Activated CD8-positive, alpha-beta T cell treated with anti-CD3 and anti-CD28 coated beads, Interleukin-2, amount 10 ng/mL, durations not matched to agents 7 days and 5 days (primary cell): ENCODE results near the gene OR2AE1. TPM values are rescaled to one million over a fixed set of nuclear protein-coding genes. Genes with fewer than 3 reads are reported as not detected.

Experiments used
- ATAC-seq: fragments of 150-1000 bp; cut with Tn5 transposase; one replicate; pipeline ENCODE4 v1.10.0; 2021; ENCODE audit warnings: moderate library complexity
- CTCF ChIA-PET: fragments of 350-600 bp; sonication (Branson Sonifier 250); formaldehyde crosslinking; loops from one replicate; lab custom pipeline; 2021; ENCODE audit warnings: antibody characterized with exemption; lab: Charles Lee
- POLR2A ChIA-PET: fragments of 350-600 bp; sonication (Branson Sonifier 250); formaldehyde crosslinking; loops from one replicate; lab custom pipeline; 2021; ENCODE audit warnings: antibody characterized with exemption; lab: Charles Lee
- DNase-seq: peaks from one replicate; pipeline ENCODE4 v3.0.0-alpha.2; 2020
- H3K27ac Mint-ChIP-seq: one replicate; pipeline ENCODE4 v1.8.0; 2021; ENCODE audit warnings: mild to moderate bottlenecking, mixed read lengths
- H3K27me3 Mint-ChIP-seq: one replicate; pipeline ENCODE4 v1.8.0; 2021; ENCODE audit warnings: low read depth, mixed read lengths
- H3K36me3 Mint-ChIP-seq: one replicate; pipeline ENCODE4 v1.8.0; 2021; ENCODE audit warnings: low read depth, mixed read lengths
- H3K4me1 Mint-ChIP-seq: one replicate; pipeline ENCODE4 v1.8.0; 2021; ENCODE audit warnings: low read depth, mixed read lengths
- H3K4me3 Mint-ChIP-seq: one replicate; pipeline ENCODE4 v1.8.0; 2021; ENCODE audit warnings: mild to moderate bottlenecking, mixed read lengths
- H3K9me3 Mint-ChIP-seq: one replicate; pipeline ENCODE4 v1.8.0; 2022; ENCODE audit warnings: mixed read lengths; ENCODE audit not compliant: insufficient read depth
- total RNA-seq, 2 experiments: library from RNA; stranded (reverse); gene quantifications; one replicate each; pipeline ENCODE4 v1.2.3, GENCODE V29; 2021

OR2AE1 gene, protein sequence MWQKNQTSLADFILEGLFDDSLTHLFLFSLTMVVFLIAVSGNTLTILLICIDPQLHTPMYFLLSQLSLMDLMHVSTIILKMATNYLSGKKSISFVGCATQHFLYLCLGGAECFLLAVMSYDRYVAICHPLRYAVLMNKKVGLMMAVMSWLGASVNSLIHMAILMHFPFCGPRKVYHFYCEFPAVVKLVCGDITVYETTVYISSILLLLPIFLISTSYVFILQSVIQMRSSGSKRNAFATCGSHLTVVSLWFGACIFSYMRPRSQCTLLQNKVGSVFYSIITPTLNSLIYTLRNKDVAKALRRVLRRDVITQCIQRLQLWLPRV
- total RNA-seq, result under 1 TPM; 0.42 to 0.60 TPM

GRCh38 chr7:99876933-99877332, at the start of gene OR2AE1:
OR2AE1 (minus strand) TSS chr7:99877033; CDS start chr7:99877033, 0 bp downstream.
- Mint-ChIP-seq H3K4me1 (no peaks in the 10 kb centered on the region), H3K4me3 (no peak within 1 kb of the TSS), H3K36me3 (peaks cover 8% of the 10 kb centered on the region), H3K27ac (no peak within 1 kb of the TSS), H3K9me3 (no peaks in the 10 kb centered on the region), H3K27me3 (no peaks in the 10 kb centered on the region)
- ChIA-PET CTCF (interaction anchor here (1.0 kb wide), 2 partner anchors 37 to 113 kb away, joined by 3 to 4 read pairs; no protein-coding TSS in a partner anchor), POLR2A (no interaction called here)
- DNase-seq (no peak), ATAC-seq (no peak)

- ATAC-seq (no peak), DNase-seq (no peak)
- Mint-ChIP-seq H3K4me1 (peaks cover 22% of the 10 kb centered on the region), H3K27ac (no peak overlapping the region), H3K36me3 (peaks cover 9% of the 10 kb centered on the region), H3K27me3 (peaks cover 26% of the 10 kb centered on the region), H3K4me3 (no peak overlapping the region), H3K9me3 (no peaks in the 10 kb centered on the region)
- POLR2A ChIA-PET, result no interaction called here
- CTCF ChIA-PET, result no interaction called here
Observed at GRCh38 chr7:99926321-99926720, 49.5 kb upstream of the OR2AE1 start.

DNA sequence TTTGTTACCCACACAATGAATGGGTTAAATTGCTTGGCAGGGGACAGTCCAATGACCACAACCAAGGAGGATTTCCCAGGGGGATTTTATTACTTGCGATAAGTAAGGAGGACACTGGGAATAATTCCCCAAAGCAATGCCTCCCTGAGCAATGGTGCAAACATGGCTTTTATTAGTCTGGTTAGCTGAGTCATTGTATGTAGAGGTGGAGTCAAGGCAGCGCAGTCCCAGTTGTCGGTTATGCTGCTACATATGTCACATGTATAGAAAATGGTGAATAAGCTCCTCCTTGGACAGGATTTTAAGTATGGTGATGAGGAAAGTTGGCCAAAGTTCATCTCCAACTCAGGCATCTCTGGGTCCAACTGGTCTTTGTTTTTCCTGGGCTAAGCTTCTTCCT, 46.4 kb upstream of the OR2AE1 start:
- H3K27ac Mint-ChIP-seq, result no peak overlapping the region
- ChIA-PET CTCF (interaction anchor here (0.7 kb wide), 2 partner anchors 71 to 245 kb away, joined by 3 read pairs; partner anchors contain the start of gene GAL3ST4), POLR2A (no interaction called here)
- H3K36me3 Mint-ChIP-seq, result peaks cover 23% of the 10 kb centered on the region
- peaks cover 12% of the 10 kb centered on the region for H3K4me1 Mint-ChIP-seq
- ATAC-seq (no peak), DNase-seq (no peak)
- H3K27me3 Mint-ChIP-seq, result peaks cover 20% of the 10 kb centered on the region
- H3K4me3 Mint-ChIP-seq, result no peak overlapping the region
- H3K9me3 Mint-ChIP-seq, result no peaks in the 10 kb centered on the region

- Mint-ChIP-seq H3K27ac (peak overlapping the region; percentile 98), H3K36me3 (peaks cover 37% of the 10 kb centered on the region), H3K4me3 (peak overlapping the region; percentile 97), H3K4me1 (peaks cover 34% of the 10 kb centered on the region), H3K27me3 (peaks cover 4% of the 10 kb centered on the region), H3K9me3 (no peaks in the 10 kb centered on the region)
- CTCF ChIA-PET, result interaction anchor here (1.1 to 10.4 kb wide), 9 partner anchors 9 to 361 kb away, joined by 3 to 168 read pairs (median 18); partner anchors contain the start of genes AZGP1, GJC3 and ZKSCAN1
- ATAC-seq (no peak), DNase-seq (no peak)
- POLR2A ChIA-PET, result interaction anchor here (0.6 to 2.4 kb wide), 16 partner anchors 9 to 568 kb away, joined by 3 to 13 read pairs (median 4); partner anchors contain the start of genes GJC3, MCM7, ZKSCAN1 and ZNF394
Observed at GRCh38 chr7:99920149-99920548, 43.3 kb upstream of the OR2AE1 start.

- no peak for ATAC-seq
- CTCF ChIA-PET, result interaction anchor here (1.1 to 10.4 kb wide), 13 partner anchors 10 to 360 kb away, joined by 3 to 168 read pairs (median 9); partner anchors contain the start of genes AZGP1, GJC3 and ZKSCAN1
- peak overlapping the region; percentile 98 for H3K27ac Mint-ChIP-seq
- peaks cover 39% of the 10 kb centered on the region for H3K36me3 Mint-ChIP-seq
- H3K9me3 Mint-ChIP-seq, result no peaks in the 10 kb centered on the region
- peaks cover 2% of the 10 kb centered on the region for H3K27me3 Mint-ChIP-seq
- peaks cover 36% of the 10 kb centered on the region for H3K4me1 Mint-ChIP-seq
- no peak for DNase-seq
- POLR2A ChIA-PET, result interaction anchor here (0.6 to 2.4 kb wide), 24 partner anchors 9 to 569 kb away, joined by 3 to 13 read pairs (median 4); partner anchors contain the start of genes GJC3, MBLAC1, MCM7 and ZKSCAN1
- peak overlapping the region; percentile 97 for H3K4me3 Mint-ChIP-seq
Observed at GRCh38 chr7:99919814-99920112, 42.9 kb upstream of the OR2AE1 start.

GRCh38 chr7:99918959-99919813, 42.4 kb upstream of the OR2AE1 start, which contains the start of gene TRIM4:
TRIM4 (minus strand) TSS chr7:99919530; CDS start chr7:99919401, 129 bp downstream.
- ATAC-seq (peak; percentile 98), DNase-seq (peak; percentile 93)
- Mint-ChIP-seq H3K9me3 (no peaks in the 10 kb centered on the region), H3K27ac (peak within 1 kb of the TSS; percentile 98), H3K27me3 (no peaks in the 10 kb centered on the region), H3K36me3 (peaks cover 41% of the 10 kb centered on the region), H3K4me1 (peaks cover 40% of the 10 kb centered on the region), H3K4me3 (peak within 1 kb of the TSS; percentile 97)
- POLR2A ChIA-PET, result interaction anchor here (0.6 to 2.4 kb wide), 25 partner anchors 10 to 430 kb away, joined by 3 to 13 read pairs (median 4); partner anchors contain the start of genes AP4M1, GJC3, MBLAC1 and MCM7
- CTCF ChIA-PET, result interaction anchor here (0.8 to 10.4 kb wide), 19 partner anchors 10 to 1041 kb away, joined by 3 to 168 read pairs (median 5); partner anchors contain the start of genes AZGP1, GJC3, TRRAP and ZKSCAN1

GRCh38 chr7:99910976-99911375, 34.1 kb upstream of the OR2AE1 start:
- DNase-seq (no peak), ATAC-seq (no peak)
- POLR2A ChIA-PET, result no interaction called here
- H3K36me3 Mint-ChIP-seq, result peaks cover 36% of the 10 kb centered on the region
- no peak overlapping the region for H3K4me3 Mint-ChIP-seq
- peaks cover 20% of the 10 kb centered on the region for H3K4me1 Mint-ChIP-seq
- H3K9me3 Mint-ChIP-seq, result no peaks in the 10 kb centered on the region
- no peak overlapping the region for H3K27ac Mint-ChIP-seq
- CTCF ChIA-PET, result interaction anchor here (0.6 to 10.4 kb wide), 3 partner anchors 59 to 79 kb away, joined by 3 to 168 read pairs (median 4); no protein-coding TSS in a partner anchor
- no peaks in the 10 kb centered on the region for H3K27me3 Mint-ChIP-seq

DNA sequence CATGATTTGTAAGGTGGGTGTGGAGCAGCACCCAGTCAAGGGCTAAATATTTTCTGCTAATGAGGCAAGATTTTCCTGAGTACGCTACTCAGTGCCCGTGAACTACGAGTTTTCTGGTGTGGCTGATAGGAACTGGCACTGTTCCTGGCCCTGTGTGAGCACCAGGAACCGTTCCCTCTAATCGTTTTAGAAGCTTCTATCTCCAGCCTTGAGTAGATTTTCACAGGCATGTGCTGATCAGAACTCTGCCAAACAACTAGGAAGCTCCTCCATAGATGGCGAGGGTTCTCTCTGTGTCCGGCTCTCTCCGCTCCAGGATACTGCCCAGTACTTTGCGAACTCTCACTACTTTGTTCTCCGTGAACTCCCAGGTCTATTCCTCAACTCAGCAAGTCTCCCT, 24.7 kb upstream of the OR2AE1 start:
- ChIA-PET CTCF (no interaction called here), POLR2A (no interaction called here)
- Mint-ChIP-seq H3K9me3 (peaks cover 6% of the 10 kb centered on the region), H3K27ac (no peak overlapping the region), H3K36me3 (peaks cover 70% of the 10 kb centered on the region), H3K27me3 (no peaks in the 10 kb centered on the region), H3K4me3 (no peak overlapping the region), H3K4me1 (peaks cover 15% of the 10 kb centered on the region)
- no peak for DNase-seq
- ATAC-seq, result no peak

DNA sequence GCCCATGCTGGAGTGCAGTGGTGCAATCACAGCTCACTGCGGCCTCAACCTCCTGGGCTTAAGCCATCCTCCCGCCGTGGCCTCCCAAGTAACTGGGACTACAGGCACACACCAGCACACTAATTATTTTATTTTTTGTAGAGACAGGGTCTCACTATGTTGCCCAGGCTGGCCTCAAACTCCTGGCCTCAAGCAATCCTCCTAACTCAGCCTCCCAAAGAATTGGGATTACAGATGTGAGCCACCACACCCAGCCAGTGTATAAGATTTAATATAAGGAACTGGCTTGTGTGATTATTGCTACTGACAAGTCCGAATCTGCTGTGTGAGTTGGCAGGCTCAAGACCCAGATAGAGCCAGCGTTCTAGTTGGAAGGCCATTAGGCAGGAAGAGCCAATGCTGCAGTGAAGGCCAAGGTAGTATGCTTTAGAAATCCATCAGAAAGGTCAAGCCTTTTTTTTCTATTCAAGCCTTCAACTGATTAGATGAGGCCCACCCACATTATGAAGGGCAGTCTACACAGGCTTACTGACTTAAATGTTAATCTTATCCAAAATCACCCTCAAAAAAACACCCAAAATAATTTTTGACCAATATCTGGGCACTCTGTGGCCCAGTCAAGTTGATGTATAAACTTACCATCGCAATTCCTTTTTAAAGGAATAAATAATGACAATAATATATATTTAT, 23.1 kb upstream of the OR2AE1 start:
- H3K36me3 Mint-ChIP-seq, result peaks cover 63% of the 10 kb centered on the region
- ATAC-seq, result no peak
- ChIA-PET POLR2A (no interaction called here), CTCF (no interaction called here)
- peaks cover 15% of the 10 kb centered on the region for H3K4me1 Mint-ChIP-seq
- H3K27me3 Mint-ChIP-seq, result no peaks in the 10 kb centered on the region
- DNase-seq, result no peak
- H3K27ac Mint-ChIP-seq, result no peak overlapping the region
- no peak overlapping the region for H3K4me3 Mint-ChIP-seq
- peaks cover 6% of the 10 kb centered on the region for H3K9me3 Mint-ChIP-seq

DNA sequence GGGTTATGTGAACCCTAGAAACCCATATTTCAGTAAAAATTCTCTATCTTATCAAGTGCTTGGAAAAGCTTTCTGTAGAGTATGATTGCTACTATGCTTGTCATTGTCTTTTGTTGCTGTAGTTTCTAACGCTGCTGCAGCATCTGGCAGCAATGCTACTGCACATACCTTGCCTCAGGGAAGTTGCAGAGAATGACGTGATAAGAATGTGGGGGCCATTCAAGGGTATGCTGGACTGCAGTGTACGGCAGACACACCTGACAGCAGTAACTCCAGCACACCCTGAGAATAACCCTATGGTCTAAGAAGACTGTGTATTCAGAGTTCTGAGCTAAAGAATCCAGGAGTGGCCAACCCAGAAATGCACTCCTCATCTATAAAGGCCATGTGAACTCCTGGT, 22.0 kb upstream of the OR2AE1 start:
- ChIA-PET POLR2A (no interaction called here), CTCF (no interaction called here)
- no peak for DNase-seq
- Mint-ChIP-seq H3K4me1 (peaks cover 15% of the 10 kb centered on the region), H3K36me3 (peaks cover 61% of the 10 kb centered on the region), H3K4me3 (no peak overlapping the region), H3K9me3 (peaks cover 6% of the 10 kb centered on the region), H3K27ac (no peak overlapping the region), H3K27me3 (no peaks in the 10 kb centered on the region)
- ATAC-seq, result no peak

- peak overlapping the region; percentile 45 for H3K27ac Mint-ChIP-seq
- H3K36me3 Mint-ChIP-seq, result peaks cover 56% of the 10 kb centered on the region
Observed at GRCh38 chr7:99898023-99898357, 21.2 kb upstream of the OR2AE1 start.

More at GRCh38 chr7:99898023-99898357, 21.2 kb upstream of the OR2AE1 start:
- ChIA-PET CTCF (no interaction called here), POLR2A (no interaction called here)
- peaks cover 15% of the 10 kb centered on the region for H3K4me1 Mint-ChIP-seq
- H3K27me3 Mint-ChIP-seq, result no peaks in the 10 kb centered on the region
- no peak for ATAC-seq
- H3K9me3 Mint-ChIP-seq, result peaks cover 6% of the 10 kb centered on the region
- no peak overlapping the region for H3K4me3 Mint-ChIP-seq
- DNase-seq, result no peak
